ENCODE data around the gene SHISA8. TPM values are rescaled to one million over a fixed set of nuclear protein-coding genes. Genes with fewer than 3 reads are reported as not detected.

Gene SHISA8
- total RNA-seq, 1 donor from 2014 or later: not detected

- no peaks in the 10 kb centered on the region for H3K9me3 ChIP-seq (ENCODE audit: low read depth)
- Mint-ChIP-seq H3K9me3 (no peaks in the 10 kb centered on the region), H3K4me1 (peaks cover 3% of the 10 kb centered on the region), H3K4me3 (no peak overlapping the region), H3K36me3 (peaks cover 15% of the 10 kb centered on the region), H3K27ac (no peak overlapping the region), H3K27me3 (ENCODE audit: insufficient read depth, low read depth) (peaks cover 24% of the 10 kb centered on the region)
- TF ChIP-seq CTCF (IDR thresholded peaks at IDR 0.05): no peak
- no peak for TF ChIP-seq EZH2 (IDR thresholded peaks at IDR 0.05)
- no peak for TF ChIP-seq EZH2phosphoT487 (IDR thresholded peaks at IDR 0.05)
- peaks cover 64% of the 10 kb centered on the region for H4K20me1 ChIP-seq (ENCODE audit: low read depth)
- H3F3A ChIP-seq (ENCODE audit: low read depth): peaks cover 27% of the 10 kb centered on the region
- peaks cover 22% of the 10 kb centered on the region for H3K27me3 ChIP-seq
- DNase-seq (ENCODE audit: low spot score): no peak
- no peak overlapping the region for H3K9ac ChIP-seq
- H3K4me3 ChIP-seq: no peak overlapping the region
- no peaks in the 10 kb centered on the region for H3K79me2 ChIP-seq (ENCODE audit: low read depth)
- H2AFZ ChIP-seq (replicated peaks): no peak overlapping the region
- no peak overlapping the region for H3K4me2 ChIP-seq
- no peaks in the 10 kb centered on the region for H3K36me3 ChIP-seq
- no peak overlapping the region for H3K27ac ChIP-seq
- no peaks in the 10 kb centered on the region for H3K4me1 ChIP-seq
Observed at GRCh38 chr22:41904450-41905410, 10.1 kb downstream of the SHISA8 start.

- no peaks in the 10 kb centered on the region for H3K4me1 Mint-ChIP-seq
- no peak for TF ChIP-seq CTCF (IDR thresholded peaks at IDR 0.05)
- no peak for TF ChIP-seq EZH2 (IDR thresholded peaks at IDR 0.05)
- no peak for TF ChIP-seq EZH2phosphoT487 (IDR thresholded peaks at IDR 0.05)
- Histone ChIP-seq H3K4me3 (no peak overlapping the region), H3F3A (ENCODE audit: low read depth) (peaks cover 11% of the 10 kb centered on the region), H3K79me2 (ENCODE audit: low read depth) (no peaks in the 10 kb centered on the region), H4K20me1 (ENCODE audit: low read depth) (peaks cover 49% of the 10 kb centered on the region), H3K36me3 (no peaks in the 10 kb centered on the region), H2AFZ (replicated peaks) (no peak overlapping the region), H3K4me2 (no peak overlapping the region), H3K4me1 (no peaks in the 10 kb centered on the region), H3K27me3 (peaks cover 5% of the 10 kb centered on the region), H3K27ac (no peak overlapping the region), H3K9me3 (ENCODE audit: low read depth) (no peaks in the 10 kb centered on the region), H3K9ac (no peak overlapping the region)
- H3K4me3 Mint-ChIP-seq: no peak overlapping the region
- DNase-seq (ENCODE audit: low spot score): no peak
- H3K27me3 Mint-ChIP-seq (ENCODE audit: insufficient read depth, low read depth): peaks cover 15% of the 10 kb centered on the region
- H3K9me3 Mint-ChIP-seq: no peaks in the 10 kb centered on the region
- H3K27ac Mint-ChIP-seq: no peak overlapping the region
- peaks cover 21% of the 10 kb centered on the region for H3K36me3 Mint-ChIP-seq
Observed at GRCh38 chr22:41902932-41903421, 11.9 kb downstream of the SHISA8 start.

GRCh38 chr22:41902016-41902415, 12.9 kb downstream of the SHISA8 start:
- Mint-ChIP-seq H3K9me3 (no peaks in the 10 kb centered on the region), H3K36me3 (peaks cover 23% of the 10 kb centered on the region), H3K27ac (peak overlapping the region; percentile 11), H3K4me1 (no peaks in the 10 kb centered on the region), H3K4me3 (peak overlapping the region; percentile 9), H3K27me3 (ENCODE audit: insufficient read depth, low read depth) (peaks cover 11% of the 10 kb centered on the region)
- Histone ChIP-seq H3K36me3 (no peaks in the 10 kb centered on the region), H3K4me3 (no peak overlapping the region), H3F3A (ENCODE audit: low read depth) (peaks cover 9% of the 10 kb centered on the region), H3K79me2 (ENCODE audit: low read depth) (no peaks in the 10 kb centered on the region), H3K27ac (no peak overlapping the region), H3K27me3 (no peaks in the 10 kb centered on the region), H3K9ac (no peak overlapping the region), H3K4me2 (no peak overlapping the region), H3K9me3 (ENCODE audit: low read depth) (no peaks in the 10 kb centered on the region), H3K4me1 (no peaks in the 10 kb centered on the region), H2AFZ (replicated peaks) (no peak overlapping the region), H4K20me1 (ENCODE audit: low read depth) (peaks cover 39% of the 10 kb centered on the region)
- TF ChIP-seq EZH2phosphoT487 (IDR thresholded peaks at IDR 0.05) (no peak), EZH2 (IDR thresholded peaks at IDR 0.05) (no peak), CTCF (IDR thresholded peaks at IDR 0.05) (no peak)
- no peak for DNase-seq (ENCODE audit: low spot score)
